ENCODE results near the gene ZNF77. TPM values are rescaled to one million over a fixed set of nuclear protein-coding genes. Genes with fewer than 3 reads are reported as not detected.

Gene ZNF77
- polyA plus RNA-seq, 1 of the 3 experiments (the other 2 are of a cell fraction): 4.4 TPM

DNA sequence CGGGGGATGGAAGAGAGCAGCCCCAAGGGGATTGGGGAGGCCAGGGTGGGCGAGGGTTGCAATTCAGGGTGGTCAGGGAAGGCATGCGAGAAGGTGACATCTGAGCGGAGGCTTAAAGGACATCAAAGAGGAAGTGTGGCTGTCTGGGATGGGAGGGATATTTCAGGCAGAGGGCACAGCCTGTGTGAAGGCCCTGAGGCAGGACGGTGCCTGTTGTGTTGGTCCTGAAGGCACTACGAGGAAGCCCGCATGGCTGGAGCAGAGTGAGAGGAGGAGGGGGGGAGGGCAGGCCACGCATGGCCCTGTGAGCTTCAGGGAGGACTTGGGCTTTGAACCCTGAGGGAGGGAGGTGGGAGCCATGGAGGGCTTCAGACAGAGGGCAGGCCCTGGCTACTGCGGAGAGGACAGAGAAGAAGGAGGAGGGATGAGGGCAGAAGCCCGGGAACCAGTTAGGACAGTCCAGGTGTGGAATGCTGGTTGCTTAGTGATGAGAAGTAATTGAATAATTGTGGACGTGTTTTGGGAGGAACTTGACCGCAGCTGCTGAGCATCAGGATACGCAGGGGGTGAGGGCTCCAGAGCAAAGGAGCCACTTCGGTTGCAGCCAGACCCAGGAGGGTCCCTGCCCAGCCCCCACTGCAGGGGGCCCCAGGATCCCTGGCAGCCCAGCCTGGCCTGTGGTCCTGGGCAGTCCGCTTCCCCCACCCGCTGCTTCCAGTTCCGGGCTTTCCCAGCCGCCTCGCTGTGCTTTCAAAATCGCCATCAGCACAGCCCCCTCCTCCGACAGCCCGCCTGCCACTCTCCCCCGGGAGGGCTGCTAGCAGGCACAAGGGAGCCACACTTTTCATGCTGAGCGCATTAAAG is 38.8 kb upstream of the ZNF77 start (continued):
- peak; percentile 64; the same call in 1 of the 2 replicates for TF ChIP-seq RFX5 (IDR thresholded peaks at IDR 0.05; ENCODE audit: low read length)

DNA sequence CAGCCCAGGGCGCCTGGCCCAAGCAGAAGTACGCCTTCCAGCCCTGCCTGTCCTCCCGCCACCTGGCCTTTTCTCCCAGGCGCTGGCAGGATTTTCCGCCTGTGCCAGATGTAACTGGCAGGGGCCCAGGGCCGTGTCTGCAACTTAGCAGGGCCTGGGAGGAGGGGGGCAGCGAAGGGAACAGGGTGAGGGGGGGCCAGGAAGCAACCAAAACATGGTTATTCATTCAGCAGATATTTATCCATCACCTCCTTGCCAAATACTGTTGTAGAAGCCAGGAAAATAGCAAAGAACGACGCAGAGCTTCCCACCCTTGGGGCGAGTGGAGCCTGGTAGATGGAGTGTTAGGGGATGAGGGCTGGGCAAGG is 38.2 kb upstream of the ZNF77 start:
- 7% methylated on average over 6 of the region's 10 CpGs for WGBS (ENCODE audit: low lambda C conversion rate)
- peak overlapping the region; percentile 75; the same call in 1 of the 2 replicates for H3K4me2 ChIP-seq
- H3K9ac ChIP-seq: no peak overlapping the region
- H3F3A ChIP-seq (replicated peaks; ENCODE audit: insufficient read depth): peaks cover 12% of the 10 kb centered on the region
- H3K4me3 ChIP-seq (ENCODE audit: low read depth in 2 of 2, low read length in 1 of 2): no peak overlapping the region
- no peaks in the 10 kb centered on the region for H3K27me3 ChIP-seq (ENCODE audit: insufficient read depth)
- H3K79me2 ChIP-seq (ENCODE audit: insufficient read depth): no peaks in the 10 kb centered on the region
- H3K9me3 ChIP-seq: no peaks in the 10 kb centered on the region
- H3K4me1 ChIP-seq (ENCODE audit: control insufficient read depth in 1 of 2, insufficient read depth in 2 of 2, low read depth in 1 of 2, low read length in 1 of 2): peaks cover 13 to 27% of the 10 kb centered on the region in 2 experiments; a peak in 3 of 4 replicates
- no peaks in the 10 kb centered on the region for H3K36me3 ChIP-seq (replicated peaks in 1 of 2; ENCODE audit: control insufficient read depth in 1 of 2, insufficient read depth in 2 of 2, low read length in 1 of 2)
- no peaks in the 10 kb centered on the region for H4K20me1 ChIP-seq (ENCODE audit: insufficient read depth)
- ChIA-PET CTCF (interaction anchor here (0.6 to 2.8 kb wide), 8 partner anchors 9 to 1747 kb away, joined by 3 to 8 read pairs (median 4); no protein-coding TSS in a partner anchor), POLR2A (interaction anchor here (0.6 to 3.5 kb wide), 4 partner anchors 13 to 79 kb away, joined by 3 to 21 read pairs (median 4); partner anchors contain the start of gene TLE5)
- H3K27ac ChIP-seq (ENCODE audit: low read depth in 2 of 2, low read length in 1 of 2): peak overlapping the region; percentile 60 to 78
- H3K9me2 ChIP-seq: no peaks in the 10 kb centered on the region
- DNase-seq: peak; percentile 92
- H2AFZ ChIP-seq (ENCODE audit: low read depth): peak overlapping the region; percentile 79; the same call in 1 of the 2 replicates
- TF ChIP-seq GATA2 (CRISPR knock-in tag; IDR thresholded peaks at IDR 0.05) (peak; percentile 72), CTCF (IDR thresholded peaks at IDR 0.05) (no peak), TEAD4 (IDR thresholded peaks at IDR 0.05; ENCODE audit: borderline replicate concordance, insufficient read depth) (0 out of 2 replicates have a peak, but pooled peaks have one; percentile 46), NRF1 (IDR thresholded peaks at IDR 0.05; ENCODE audit: low read depth, low read length) (no peak), EZH2phosphoT487 (IDR thresholded peaks at IDR 0.05; ENCODE audit: borderline replicate concordance, low read depth) (no peak), NFIC (IDR thresholded peaks at IDR 0.05; ENCODE audit: borderline replicate concordance) (peak; percentile 97), FOXM1 (IDR thresholded peaks at IDR 0.05; ENCODE audit: low read depth) (no peak), YY1 (IDR thresholded peaks at IDR 0.05; ENCODE audit: low read depth) (no peak), RAD21 (IDR thresholded peaks at IDR 0.05; ENCODE audit: low read length) (no peak; the same call in 1 of the 2 replicates), ELF1 (IDR thresholded peaks at IDR 0.05) (no peak; the same call in 1 of the 2 replicates), USF1 (IDR thresholded peaks at IDR 0.05; ENCODE audit: borderline replicate concordance, low read depth) (no peak), CHD2 (IDR thresholded peaks at IDR 0.05; ENCODE audit: low read length, partially characterized antibody) (peak; percentile 85), EP300 (IDR thresholded peaks at IDR 0.05; ENCODE audit: borderline replicate concordance in 1 of 2, low read depth in 1 of 2, low read length in 1 of 2) (peak; percentile 71 to 91; a peak in 3 of 4 replicates), POLR2AphosphoS5 (IDR thresholded peaks at IDR 0.05; ENCODE audit: low read depth, low read length) (peak; percentile 63; the same call in 1 of the 2 replicates), SIN3A (IDR thresholded peaks at IDR 0.05; ENCODE audit: borderline replicate concordance, low read depth, low read length) (peak; percentile 54; the same call in 1 of the 2 replicates), FOXJ3 (CRISPR knock-in tag; IDR thresholded peaks at IDR 0.05) (peak; percentile 92)
- TF ChIP-seq, protein P1, sequence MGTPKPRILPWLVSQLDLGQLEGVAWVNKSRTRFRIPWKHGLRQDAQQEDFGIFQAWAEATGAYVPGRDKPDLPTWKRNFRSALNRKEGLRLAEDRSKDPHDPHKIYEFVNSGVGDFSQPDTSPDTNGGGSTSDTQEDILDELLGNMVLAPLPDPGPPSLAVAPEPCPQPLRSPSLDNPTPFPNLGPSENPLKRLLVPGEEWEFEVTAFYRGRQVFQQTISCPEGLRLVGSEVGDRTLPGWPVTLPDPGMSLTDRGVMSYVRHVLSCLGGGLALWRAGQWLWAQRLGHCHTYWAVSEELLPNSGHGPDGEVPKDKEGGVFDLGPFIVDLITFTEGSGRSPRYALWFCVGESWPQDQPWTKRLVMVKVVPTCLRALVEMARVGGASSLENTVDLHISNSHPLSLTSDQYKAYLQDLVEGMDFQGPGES (IDR thresholded peaks at IDR 0.05; ENCODE audit: low read depth, low read length): no peak
- TF ChIP-seq, protein P2, sequence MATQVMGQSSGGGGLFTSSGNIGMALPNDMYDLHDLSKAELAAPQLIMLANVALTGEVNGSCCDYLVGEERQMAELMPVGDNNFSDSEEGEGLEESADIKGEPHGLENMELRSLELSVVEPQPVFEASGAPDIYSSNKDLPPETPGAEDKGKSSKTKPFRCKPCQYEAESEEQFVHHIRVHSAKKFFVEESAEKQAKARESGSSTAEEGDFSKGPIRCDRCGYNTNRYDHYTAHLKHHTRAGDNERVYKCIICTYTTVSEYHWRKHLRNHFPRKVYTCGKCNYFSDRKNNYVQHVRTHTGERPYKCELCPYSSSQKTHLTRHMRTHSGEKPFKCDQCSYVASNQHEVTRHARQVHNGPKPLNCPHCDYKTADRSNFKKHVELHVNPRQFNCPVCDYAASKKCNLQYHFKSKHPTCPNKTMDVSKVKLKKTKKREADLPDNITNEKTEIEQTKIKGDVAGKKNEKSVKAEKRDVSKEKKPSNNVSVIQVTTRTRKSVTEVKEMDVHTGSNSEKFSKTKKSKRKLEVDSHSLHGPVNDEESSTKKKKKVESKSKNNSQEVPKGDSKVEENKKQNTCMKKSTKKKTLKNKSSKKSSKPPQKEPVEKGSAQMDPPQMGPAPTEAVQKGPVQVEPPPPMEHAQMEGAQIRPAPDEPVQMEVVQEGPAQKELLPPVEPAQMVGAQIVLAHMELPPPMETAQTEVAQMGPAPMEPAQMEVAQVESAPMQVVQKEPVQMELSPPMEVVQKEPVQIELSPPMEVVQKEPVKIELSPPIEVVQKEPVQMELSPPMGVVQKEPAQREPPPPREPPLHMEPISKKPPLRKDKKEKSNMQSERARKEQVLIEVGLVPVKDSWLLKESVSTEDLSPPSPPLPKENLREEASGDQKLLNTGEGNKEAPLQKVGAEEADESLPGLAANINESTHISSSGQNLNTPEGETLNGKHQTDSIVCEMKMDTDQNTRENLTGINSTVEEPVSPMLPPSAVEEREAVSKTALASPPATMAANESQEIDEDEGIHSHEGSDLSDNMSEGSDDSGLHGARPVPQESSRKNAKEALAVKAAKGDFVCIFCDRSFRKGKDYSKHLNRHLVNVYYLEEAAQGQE (IDR thresholded peaks at IDR 0.05; ENCODE audit: low read depth, low read length): 0 out of 2 replicates have a peak, but pooled peaks have one; percentile 20
- TF ChIP-seq, protein P3, sequence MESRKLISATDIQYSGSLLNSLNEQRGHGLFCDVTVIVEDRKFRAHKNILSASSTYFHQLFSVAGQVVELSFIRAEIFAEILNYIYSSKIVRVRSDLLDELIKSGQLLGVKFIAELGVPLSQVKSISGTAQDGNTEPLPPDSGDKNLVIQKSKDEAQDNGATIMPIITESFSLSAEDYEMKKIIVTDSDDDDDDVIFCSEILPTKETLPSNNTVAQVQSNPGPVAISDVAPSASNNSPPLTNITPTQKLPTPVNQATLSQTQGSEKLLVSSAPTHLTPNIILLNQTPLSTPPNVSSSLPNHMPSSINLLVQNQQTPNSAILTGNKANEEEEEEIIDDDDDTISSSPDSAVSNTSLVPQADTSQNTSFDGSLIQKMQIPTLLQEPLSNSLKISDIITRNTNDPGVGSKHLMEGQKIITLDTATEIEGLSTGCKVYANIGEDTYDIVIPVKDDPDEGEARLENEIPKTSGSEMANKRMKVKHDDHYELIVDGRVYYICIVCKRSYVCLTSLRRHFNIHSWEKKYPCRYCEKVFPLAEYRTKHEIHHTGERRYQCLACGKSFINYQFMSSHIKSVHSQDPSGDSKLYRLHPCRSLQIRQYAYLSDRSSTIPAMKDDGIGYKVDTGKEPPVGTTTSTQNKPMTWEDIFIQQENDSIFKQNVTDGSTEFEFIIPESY (IDR thresholded peaks at IDR 0.05; ENCODE audit: borderline replicate concordance, low read depth): peak; percentile 35; the same call in 1 of the 2 replicates
